ENCODE results near the gene MRPL50. TPM values are rescaled to one million over a fixed set of nuclear protein-coding genes. Genes with fewer than 3 reads are reported as not detected.

MRPL50 gene
- total RNA-seq, 1 donor from 2014 or later, result 9.5 TPM

GRCh38 chr9:101359679-101360078 lies 38.7 kb downstream of the MRPL50 start:
- H3K27ac Mint-ChIP-seq, result no peak overlapping the region
- H3K4me1 Mint-ChIP-seq, result no peaks in the 10 kb centered on the region
- no peak overlapping the region for H3K4me3 Mint-ChIP-seq
- H3K36me3 Mint-ChIP-seq, result peaks cover 1% of the 10 kb centered on the region
- H3K27me3 Mint-ChIP-seq (ENCODE audit: low read depth), result no peaks in the 10 kb centered on the region
- H3K9me3 Mint-ChIP-seq, result peaks cover 4% of the 10 kb centered on the region
- DNase-seq (ENCODE audit: low spot score in 2 of 2, unreplicated experiment in 2 of 2), result no peak
- no peak for TF ChIP-seq CTCF (IDR thresholded peaks at IDR 0.05; ENCODE audit: unreplicated experiment)

GRCh38 chr9:101356619-101357018 lies 41.8 kb downstream of the MRPL50 start:
- H3K27ac Mint-ChIP-seq, result no peak overlapping the region
- no peak for TF ChIP-seq CTCF (IDR thresholded peaks at IDR 0.05; ENCODE audit: unreplicated experiment)
- H3K27me3 Mint-ChIP-seq (ENCODE audit: low read depth), result peaks cover 6% of the 10 kb centered on the region
- H3K4me3 Mint-ChIP-seq, result no peak overlapping the region
- peaks cover 1% of the 10 kb centered on the region for H3K36me3 Mint-ChIP-seq
- H3K9me3 Mint-ChIP-seq, result peaks cover 4% of the 10 kb centered on the region
- no peak for DNase-seq (ENCODE audit: low spot score in 2 of 2, unreplicated experiment in 2 of 2)
- H3K4me1 Mint-ChIP-seq, result no peaks in the 10 kb centered on the region

- H3K4me3 Mint-ChIP-seq, result no peak overlapping the region
- peaks cover 6% of the 10 kb centered on the region for H3K27me3 Mint-ChIP-seq (ENCODE audit: low read depth)
- H3K27ac Mint-ChIP-seq, result no peak overlapping the region
- H3K9me3 Mint-ChIP-seq, result peaks cover 4% of the 10 kb centered on the region
- no peak for TF ChIP-seq CTCF (IDR thresholded peaks at IDR 0.05; ENCODE audit: unreplicated experiment)
- DNase-seq (ENCODE audit: low spot score in 2 of 2, unreplicated experiment in 2 of 2), result no peak
- H3K4me1 Mint-ChIP-seq, result no peaks in the 10 kb centered on the region
- H3K36me3 Mint-ChIP-seq, result peaks cover 1% of the 10 kb centered on the region
Measured at GRCh38 chr9:101354765-101355708, 43.4 kb downstream of the MRPL50 start.

GRCh38 chr9:101354143-101354764 lies 44.2 kb downstream of the MRPL50 start:
- Mint-ChIP-seq H3K4me3 (no peak overlapping the region), H3K36me3 (peaks cover 1% of the 10 kb centered on the region), H3K9me3 (peaks cover 4% of the 10 kb centered on the region), H3K4me1 (no peaks in the 10 kb centered on the region), H3K27me3 (ENCODE audit: low read depth) (peaks cover 6% of the 10 kb centered on the region), H3K27ac (no peak overlapping the region)
- no peak for TF ChIP-seq CTCF (IDR thresholded peaks at IDR 0.05; ENCODE audit: unreplicated experiment)
- no peak for DNase-seq (ENCODE audit: low spot score in 2 of 2, unreplicated experiment in 2 of 2)

GRCh38 chr9:101353683-101354082 lies 44.7 kb downstream of the MRPL50 start:
- TF ChIP-seq CTCF (IDR thresholded peaks at IDR 0.05; ENCODE audit: unreplicated experiment), result no peak
- H3K27me3 Mint-ChIP-seq (ENCODE audit: low read depth), result peaks cover 8% of the 10 kb centered on the region
- H3K36me3 Mint-ChIP-seq, result peaks cover 1% of the 10 kb centered on the region
- H3K27ac Mint-ChIP-seq, result no peak overlapping the region
- H3K4me1 Mint-ChIP-seq, result no peaks in the 10 kb centered on the region
- H3K4me3 Mint-ChIP-seq, result no peak overlapping the region
- DNase-seq (ENCODE audit: low spot score in 2 of 2, unreplicated experiment in 2 of 2), result no peak
- H3K9me3 Mint-ChIP-seq, result peaks cover 4% of the 10 kb centered on the region

Measured in mesothelial cell of epicardium (in vitro differentiated cells).